ENCODE measurements around the gene LIX1. TPM values are rescaled to one million over a fixed set of nuclear protein-coding genes. Genes with fewer than 3 reads are reported as not detected.

Gene LIX1
- total and polyA plus RNA-seq, 3 donors from 2014 or later = 0.76 TPM; not detected in 2

Small RNAs within 50 kb of the gene (small RNA-seq; reads per million reads assigned to genes)
- gene RNU1-73P = 0 reads per million in 2 donors

Other genes starting within 250 kb of the LIX1 start
- gene LNPEP, start 206.5 kb downstream of the LIX1 start, total RNA-seq = 10 to 100 TPM; 28.0 to 33.1 TPM
- 10.9 TPM for gene LNPEP, start 206.5 kb downstream of the LIX1 start, polyA plus RNA-seq (ENCODE audit: insufficient read depth, low read depth, low replicate concordance)
- 10 to 100 TPM; 20.4 to 26.5 TPM for gene RIOK2, start 40.6 kb upstream of the LIX1 start, total RNA-seq
- 15.0 TPM for gene RIOK2, start 40.6 kb upstream of the LIX1 start, polyA plus RNA-seq (ENCODE audit: insufficient read depth, low read depth, low replicate concordance)